ENCODE results near the gene PHF12.
"Not testable (repeated sequence)": the region's sequence is repeated elsewhere in the genome, so short reads cannot be mapped to it uniquely, and the experiment has no call there.

The PHF12 gene

DNA sequence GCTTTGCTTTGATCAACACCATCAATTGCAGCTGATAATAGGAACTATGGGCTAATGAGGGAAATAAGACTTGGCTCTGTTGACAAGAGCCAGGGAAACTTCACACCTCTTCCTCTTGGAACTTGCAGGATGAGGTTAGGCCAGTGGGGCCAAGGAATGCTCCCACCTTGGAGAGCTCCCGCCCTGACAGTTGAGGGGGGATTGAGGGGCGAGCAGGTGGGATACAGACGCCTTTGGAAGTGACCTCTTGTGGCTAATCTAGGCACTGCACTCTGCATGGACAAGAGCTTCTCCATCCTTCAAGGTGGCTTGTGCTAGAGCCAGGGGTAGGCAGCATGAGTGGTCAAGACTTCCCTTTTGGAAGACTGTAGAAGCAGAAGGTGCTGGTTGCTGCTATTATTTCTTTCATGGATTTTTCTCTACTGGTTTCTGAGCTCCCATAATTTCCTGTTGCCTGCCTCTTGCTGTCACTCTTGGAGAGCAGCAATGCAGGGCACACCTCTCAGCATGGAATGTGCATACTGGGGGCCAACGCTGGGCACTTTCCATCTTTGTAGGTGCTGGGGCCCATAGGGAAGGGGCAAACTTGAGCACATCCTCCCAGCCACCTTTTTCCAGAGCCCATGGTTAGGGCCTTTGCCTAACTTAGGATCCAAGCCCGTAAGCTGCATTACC lies 2.3 kb upstream of the PHF12 start:
- peak; percentile 43 to 44 for DNase-seq

DNA sequence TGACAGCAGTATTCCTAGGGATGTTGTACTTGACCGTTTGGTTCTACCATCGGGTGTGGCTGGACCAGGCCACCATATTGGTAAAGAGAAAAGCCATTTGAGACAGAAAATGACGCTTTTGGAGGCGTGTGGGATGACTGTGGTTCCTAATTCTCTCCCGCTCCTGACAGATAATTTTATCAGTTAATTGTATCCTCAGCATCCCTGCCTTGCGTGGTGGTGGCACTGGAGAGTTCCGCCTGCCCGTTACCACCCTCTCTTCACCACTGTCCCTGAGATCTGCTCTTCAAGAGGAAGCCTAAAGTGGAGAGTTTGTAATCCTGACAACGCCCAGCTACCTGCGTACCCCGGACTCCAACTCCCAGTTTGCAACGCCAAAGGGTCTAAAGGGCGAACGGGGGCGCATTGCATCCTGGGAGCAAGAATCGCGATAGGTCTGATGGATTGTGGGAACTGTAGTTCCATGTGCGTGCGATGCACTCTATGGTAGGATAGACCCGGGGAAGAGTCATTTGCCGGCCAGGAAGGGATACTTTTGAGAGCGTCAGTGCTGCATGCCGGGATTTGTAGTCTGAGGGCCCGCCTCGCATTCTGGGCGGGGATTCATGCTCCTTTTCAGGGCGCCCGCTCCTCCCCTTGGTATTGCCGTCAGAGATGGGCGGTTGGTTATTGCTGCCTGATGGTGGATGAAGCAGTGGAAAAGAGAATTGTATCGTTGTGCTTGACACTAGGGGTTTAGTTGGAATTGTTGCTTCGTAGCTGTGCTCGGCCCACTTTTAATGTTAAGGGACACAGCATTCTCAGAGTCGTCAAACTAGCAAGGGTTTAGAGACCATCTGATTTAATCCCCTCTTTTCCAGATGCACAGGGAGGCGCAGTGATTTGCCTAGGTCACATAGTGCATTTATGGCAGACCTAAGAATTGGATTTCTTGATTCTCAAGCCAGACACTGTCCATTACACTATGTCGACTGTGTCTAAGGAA lies 965 bp upstream of the PHF12 start:
- peak; percentile 99 for DNase-seq

DNA sequence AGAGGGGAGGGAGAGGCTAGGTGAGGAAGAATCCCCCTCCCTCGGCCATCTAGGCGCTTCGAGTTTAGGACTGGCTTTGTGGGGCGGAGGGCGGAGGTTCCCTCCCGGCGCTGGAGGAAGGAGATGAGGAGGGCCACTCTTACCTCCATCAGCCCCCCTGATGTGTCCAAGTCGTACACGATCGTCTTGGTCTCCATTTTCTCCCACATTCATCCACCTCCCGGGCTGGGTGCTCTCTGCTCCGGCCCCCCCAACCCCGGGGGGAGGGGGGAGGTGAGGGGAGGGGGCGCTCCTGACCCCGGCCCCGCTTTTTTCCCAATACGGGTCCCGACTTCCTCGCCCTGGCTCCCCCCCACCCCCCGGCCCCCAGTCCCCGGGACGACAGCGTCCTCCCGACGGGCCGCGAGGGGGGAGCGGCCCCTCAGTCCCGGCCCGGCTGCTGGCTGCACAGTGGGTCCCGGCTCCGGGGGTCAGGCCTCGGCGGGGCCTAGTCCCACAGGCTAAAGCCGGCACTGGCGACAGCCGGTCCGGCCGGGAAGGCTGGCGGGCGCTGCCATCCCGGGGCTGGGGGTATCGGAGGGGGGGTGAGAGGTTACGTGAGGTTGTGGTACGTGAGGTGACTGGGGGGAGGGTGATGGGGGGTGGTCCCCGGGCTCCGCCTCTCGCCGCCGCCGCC lies 428 bp downstream of the PHF12 start:
- DNase-seq = no peak

DNA sequence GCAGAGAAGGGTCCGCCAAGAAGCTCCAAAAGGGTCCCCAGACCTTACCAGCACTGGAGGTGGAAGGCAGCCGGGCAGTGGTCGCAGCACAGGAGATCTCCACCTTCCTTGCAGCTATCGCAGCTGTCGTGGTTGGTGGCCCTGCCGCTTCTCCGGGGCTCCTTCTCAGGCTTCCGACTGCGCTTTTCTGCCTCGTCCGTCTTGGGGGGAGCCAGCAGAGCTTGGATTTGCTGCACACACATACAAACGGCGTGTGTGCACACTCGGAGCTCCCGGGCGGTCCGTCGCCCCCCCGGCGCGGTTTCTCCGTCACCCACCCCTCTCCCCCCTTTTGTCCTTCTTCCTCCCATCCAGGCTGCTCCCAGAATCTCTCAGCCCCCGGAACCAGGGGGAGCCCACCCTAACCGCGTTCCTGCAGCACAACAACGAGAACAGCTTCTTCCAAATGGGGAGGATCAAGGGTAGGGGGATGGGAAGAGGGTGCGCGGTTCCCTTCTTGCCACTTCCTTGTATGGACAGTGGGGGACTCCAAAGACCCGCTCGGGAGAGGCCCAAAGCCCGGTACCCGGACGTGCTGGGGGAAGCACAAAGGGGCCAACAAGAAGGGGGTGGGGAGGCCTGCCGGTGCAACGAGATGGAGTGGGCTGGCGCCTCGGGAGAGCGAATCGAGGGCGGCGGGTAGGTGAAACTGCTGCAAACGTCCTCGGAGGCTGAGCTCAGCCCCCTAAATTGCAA lies 1.1 kb downstream of the PHF12 start:
- DNase-seq = peak; percentile 42 to 61

DNA sequence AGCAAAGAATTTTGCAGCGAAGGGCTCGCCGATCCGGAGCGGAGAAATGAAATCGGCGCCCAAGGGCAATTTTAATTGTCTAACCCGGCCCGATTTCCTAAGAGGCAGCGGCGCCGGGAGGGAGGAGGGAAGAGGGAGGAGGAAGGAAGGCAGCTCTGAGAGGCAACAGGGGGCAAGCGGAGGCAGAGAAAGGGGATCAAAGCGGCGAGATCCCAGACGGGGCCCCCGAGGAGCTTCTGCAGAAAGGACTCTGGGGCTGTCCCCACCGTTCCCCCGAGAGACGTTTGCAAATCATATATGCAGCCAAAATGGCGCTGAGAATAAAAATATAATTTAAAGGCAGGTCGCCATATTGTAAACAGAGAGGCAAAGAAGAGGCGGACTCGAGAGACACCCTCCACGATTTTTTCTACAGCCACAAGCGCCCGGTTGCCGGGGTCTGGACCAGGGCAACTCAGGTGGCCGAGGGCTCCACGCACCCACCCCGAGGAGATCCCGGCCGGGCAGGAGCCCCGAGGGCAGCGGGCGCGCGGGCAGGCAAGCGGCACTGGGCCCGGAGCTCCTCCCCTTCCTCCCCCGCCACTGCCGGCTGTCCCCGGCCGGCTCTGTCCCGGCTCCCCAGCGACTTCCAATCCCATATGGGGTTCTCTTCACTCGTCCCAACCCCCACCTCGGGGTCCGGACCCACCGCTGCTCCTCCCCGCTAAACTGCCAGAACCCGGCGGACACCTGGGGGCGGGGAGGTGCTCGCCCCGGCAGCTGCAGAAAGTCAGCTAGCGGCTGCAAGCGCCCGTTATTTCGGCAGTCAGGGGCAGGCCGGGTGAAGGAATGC lies 1.9 kb downstream of the PHF12 start:
- peak; percentile 46 to 67 for DNase-seq

DNA sequence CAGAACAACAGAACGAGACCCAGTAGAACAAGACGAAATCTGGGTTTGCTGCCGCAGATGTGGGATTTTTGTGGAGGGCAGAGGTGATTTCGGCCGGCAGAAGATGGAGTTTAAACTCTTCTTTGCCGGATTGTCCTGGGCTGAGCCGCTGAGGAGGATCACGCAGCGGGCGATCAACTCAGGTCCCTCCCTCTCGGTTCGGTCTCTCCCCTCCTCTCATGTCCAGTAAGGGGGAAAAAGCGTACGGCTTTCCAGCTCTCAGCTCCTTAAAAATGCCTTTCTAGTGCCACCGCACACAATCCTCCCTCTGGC lies 2.5 kb downstream of the PHF12 start:
- no peak for DNase-seq

DNA sequence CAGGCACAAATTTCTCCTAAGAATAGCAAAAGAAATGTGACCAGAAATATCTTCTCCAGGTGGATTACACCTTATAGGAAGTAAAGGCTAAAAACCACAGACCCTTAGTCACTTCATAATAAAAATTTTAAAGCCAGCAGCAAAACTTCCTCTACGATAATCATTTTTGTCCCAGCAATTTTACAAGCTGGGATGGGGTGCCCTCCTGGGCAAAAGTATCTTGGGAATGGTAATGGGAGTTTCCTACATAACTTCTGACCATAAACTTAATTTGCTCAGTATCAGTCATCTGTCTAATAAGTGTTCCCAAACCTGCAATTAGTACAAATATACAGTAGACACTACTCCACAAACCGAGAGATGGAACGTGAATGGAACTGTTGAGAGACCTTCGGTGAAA lies 3.0 kb downstream of the PHF12 start:
- DNase-seq = no peak

DNA sequence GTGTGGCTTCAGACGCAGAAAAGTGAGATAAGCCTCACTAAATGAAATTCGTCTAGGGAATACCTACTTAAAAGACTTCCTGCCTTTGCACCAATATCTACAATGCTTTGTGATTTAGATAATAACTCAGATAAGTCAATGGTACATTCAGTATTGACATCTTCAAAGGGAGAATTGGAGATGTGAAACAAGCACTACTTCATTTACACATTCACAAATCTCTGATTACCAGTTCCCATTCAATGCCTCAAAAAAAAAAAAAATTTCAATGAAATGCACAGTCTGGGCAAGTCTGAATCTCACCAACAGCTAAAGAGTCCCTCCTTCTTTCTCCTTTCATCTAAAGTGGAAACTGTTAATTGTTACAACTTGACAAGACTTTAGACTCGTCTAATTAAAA lies 3.7 kb downstream of the PHF12 start:
- DNase-seq = no peak

DNA sequence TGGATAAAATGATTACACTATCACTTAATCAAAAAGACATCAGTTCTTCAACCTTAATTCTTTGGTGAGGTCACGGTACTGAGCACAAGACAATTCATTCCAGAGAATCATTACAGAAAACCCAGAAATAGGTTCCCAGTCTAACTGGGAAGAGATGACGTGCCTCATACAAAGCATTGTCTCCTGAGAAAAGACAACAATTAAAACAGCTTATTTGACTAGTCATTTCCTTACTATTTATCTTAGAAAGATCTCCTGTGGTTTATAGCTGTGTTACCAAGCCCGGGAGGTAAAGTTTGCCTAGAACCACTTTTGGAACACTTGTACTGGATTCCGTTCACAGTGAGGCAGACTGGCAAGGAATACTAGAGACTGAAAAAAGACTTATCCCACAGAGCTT lies 5.1 kb downstream of the PHF12 start:
- no peak for DNase-seq

DNA sequence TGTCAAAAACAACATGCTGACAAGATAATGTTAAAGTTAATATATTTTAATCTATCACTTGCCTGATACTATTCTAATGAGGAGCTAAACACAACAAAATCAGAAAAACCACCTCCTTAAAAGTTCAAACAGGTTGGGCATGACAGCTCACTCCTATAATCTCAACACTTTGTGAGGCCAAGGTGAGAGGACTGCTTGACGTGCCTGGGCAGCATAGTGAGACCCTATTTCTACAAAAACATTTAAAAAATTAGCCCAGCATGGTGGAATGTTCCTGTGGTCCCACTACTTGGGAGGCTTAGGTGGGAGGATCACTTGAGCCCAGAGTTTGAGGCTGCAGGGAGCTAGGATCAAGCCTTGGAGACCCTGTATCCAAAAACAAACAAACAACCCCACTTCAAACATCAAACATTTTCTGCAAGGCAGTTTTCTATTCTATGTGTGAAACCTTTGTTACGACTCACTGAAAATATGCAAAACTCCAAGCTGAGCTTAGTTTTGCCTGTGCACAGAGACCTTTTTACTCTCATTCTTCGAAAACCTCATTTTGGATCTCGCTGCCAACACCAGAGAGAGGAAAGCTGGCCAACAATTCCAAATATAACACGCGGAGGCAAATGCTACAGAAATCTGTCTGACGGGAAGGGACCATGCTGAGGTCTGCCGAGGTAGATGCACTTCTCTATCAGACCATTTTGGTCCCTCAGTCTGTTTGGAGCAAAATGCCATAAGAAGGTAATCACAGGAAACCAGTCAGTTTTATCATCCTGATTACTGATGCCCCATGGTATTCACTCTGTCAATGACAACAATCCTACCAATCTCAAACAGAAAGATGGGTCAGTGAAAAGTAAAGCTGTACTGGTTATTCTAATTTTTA lies 6.2 kb downstream of the PHF12 start:
- no peak for DNase-seq

DNA sequence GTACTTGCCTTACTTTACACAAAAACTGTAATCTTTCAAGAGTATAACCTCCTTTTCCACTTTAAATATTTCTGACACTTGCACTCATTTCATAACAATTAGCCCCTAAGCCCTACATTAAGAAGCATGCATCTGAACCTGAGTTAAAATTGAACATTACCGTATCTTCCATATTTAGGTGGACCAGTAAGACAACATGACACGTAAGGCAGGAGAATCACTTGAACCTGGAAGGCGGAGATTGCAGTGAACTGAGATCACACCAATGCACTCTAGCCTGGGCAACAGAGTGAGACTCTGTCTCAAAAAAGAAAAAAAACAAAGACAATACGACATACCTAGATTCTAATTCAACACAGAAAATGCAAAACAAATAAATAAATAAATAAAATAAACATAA lies 7.0 kb downstream of the PHF12 start:
- DNase-seq = no peak

DNA sequence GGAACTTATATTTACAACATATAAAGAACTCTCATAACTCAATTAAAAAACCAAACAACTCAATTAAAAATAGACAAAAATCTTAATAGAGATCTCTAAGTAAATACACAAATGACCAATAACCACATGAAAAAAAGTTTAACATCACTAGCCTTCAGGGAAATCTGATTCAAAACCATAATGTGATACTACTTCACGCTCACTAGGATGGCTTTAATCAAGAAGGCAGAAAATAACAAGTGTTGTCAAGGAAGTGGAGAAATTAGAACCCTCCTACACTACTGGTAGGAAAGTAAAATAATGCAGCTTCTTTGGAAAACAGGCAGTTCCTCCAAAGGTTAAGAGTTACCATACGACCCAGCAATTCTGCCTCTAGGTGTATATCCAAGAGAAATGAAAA lies 8.4 kb downstream of the PHF12 start:
- DNase-seq = no peak

DNA sequence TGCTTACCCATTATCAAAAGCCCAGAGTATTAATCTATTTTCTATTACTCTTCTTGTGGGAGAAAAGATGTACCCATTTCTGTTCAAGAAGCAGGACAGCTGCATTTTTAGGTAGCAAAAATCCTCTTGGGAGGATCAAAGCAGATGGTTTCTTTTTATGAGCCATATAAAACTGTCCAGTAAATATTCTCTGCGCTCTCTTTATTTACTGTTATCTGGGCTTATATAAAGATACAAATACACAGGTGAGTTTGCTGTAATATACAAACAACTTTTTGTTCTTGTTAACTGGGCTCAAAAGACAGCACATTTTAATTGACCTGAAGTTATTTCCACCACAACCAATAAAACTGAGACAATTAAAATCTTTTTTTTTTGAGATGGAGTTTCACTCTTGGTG lies 10.1 kb downstream of the PHF12 start:
- no peak for DNase-seq

DNA sequence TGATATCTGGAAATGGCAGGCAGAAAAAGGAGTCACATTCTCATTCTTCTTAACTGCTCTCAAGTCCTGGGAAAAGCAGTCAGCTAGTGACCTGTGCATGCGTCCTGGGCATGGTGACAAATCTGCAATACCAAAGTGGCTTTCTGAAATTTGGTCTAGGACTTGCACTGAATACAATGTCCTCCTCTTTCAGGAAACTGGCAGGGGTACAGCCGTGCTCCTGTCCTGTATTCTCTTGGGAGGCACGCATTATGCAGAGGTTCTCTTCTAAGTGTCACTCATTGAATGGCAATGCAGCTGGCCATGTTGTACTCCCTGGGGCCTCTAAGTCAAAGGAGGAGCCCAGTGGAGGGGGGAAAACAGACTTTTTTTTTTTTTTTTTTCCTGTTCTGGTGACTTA lies 10.6 kb downstream of the PHF12 start:
- no peak for DNase-seq

DNA sequence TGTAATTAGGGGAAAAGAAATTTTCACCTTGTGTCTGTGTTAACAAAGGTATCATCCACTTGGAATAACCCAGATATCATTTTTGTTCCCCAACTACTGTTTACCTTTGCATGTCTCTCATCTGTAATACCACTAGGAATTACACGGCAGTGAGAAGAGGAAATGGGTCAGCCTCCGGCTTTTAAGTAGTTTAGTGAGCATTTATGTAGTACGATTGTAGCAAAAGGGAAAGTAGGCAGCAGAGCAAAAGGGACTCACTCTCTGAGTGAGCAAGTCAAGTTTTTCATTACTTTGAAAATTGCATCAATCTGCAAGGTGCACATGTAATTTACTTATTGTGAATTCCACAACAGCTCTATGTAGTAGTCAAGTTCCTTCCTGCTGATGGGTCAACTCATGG lies 11.2 kb downstream of the PHF12 start:
- no peak for DNase-seq

DNA sequence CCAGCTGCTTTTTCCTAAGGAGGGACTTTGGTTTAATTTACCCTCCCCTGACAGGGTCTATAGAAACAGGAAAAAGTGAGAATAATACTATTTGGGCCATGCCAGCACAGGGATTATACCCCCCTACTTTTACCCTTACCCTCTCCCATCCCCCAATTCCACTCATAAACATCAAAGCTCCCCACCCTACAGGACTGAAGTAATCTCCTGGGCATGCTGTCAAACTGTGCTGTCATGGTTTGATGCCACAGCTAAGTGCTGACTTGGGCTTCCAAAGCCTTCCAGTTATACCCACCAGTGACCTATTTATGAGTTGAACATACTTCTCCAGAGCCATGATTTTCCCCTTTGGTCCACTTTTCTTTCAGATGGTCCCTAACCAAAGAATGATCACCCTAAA lies 12.8 kb downstream of the PHF12 start:
- DNase-seq = no peak

DNA sequence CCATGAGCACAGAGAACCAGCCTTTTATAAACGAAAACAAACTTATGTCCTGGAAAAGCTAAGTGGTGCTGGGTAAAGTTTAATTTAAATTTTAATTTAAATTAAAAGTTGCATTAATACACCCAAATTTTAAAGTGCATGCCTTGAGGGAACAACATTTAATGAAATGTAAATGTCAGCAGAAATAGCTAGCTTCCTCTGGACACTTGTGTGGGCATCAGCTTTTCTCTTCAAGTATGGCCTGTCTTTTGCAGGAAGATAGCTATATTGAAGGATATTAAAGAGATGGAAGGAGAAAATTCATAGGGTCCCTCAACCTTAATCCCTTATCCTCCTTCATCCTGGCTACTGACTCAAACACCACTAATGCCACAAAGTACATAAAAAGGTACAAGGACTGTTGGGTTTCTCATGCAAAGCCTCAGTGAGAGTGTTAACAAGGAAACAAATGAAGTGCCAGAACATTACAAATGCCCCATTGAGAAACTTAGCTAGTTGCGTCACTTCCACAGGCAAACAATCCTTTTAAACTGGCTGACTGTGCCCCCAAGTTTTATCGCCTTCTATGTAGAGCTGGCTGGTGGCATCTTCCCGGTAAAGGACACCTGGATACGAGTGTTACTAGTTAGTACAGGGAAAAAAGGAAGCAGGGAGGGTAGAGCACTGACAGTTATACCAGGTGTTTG lies 14.1 kb downstream of the PHF12 start:
- peak; percentile 14 to 35 for DNase-seq

DNA sequence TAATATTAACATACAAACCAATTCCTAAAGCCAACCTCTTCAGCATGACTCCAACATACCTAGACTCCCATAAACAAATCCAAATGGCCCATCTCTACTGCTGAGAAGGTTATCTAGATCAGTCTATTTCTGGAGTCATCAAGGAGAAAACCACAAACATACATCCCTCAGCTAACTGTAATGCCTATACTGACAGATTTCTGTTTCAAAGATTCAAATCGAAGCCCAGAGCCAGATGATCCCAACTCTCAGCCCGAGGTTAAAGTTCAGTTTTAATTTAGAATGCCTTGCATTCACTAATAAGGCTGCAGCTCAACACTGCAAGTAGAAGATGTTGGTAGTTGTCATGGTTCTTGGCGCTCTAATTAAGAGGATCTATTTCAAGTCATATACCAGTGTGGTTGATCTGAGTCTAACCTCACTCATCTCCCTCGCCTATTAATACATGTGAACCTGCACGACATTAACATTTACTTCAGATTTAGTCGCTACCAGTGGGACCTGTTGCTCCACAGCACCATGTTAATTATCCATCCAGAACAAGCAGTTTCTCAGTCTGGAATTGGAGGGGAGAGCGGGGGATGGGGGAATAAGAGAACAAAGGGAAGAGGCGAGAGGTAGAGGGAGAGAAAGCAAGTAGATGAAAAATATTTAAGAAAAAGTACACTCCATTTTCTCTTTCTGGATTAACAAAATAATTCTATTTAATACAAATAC lies 15.4 kb downstream of the PHF12 start:
- DNase-seq = no peak

DNA sequence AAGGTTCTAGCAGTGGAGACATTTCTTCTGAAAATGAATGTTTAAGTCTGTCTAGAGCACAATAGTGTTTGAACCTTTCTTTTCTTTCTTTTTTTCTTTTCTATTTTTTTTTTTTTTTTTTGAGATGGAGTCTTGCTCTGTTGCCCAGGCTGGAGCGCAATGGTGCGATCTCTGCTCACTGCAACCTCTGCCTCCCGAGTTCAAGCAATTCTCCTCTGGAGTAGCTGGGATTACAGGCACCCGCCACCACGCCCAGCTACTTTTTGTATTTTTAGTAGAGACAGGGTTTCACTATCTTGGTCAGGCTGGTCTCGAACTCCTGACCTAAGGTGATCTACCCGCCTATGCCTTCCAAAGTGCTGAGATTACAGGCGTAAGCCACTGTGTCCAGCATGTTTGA lies 16.8 kb downstream of the PHF12 start:
- DNase-seq = not testable (repeated sequence)

DNA sequence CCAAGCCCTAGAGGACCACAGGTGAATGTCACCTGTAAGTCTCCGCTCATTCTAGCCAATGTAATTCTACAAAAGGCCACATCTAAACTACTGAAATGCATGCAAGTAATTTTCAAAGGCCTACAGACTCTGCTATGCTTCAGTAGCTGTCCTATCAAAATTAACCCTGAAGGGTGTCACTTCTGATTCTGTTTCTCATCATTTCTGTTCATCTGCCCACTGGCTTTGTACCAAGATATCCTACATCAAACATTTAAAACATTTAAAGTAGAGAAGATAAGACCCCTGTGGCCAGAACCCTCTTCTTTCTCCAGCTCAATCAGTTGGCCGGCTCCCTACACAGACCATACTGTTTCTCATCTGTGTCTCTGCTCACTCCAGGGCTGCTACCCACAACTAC lies 21.5 kb downstream of the PHF12 start:
- no peak for DNase-seq

Measured in Kasumi-1 (cell line).